H9 (cell line): ENCODE results near the gene FOXJ3. TPM values are rescaled to one million over a fixed set of nuclear protein-coding genes. Genes with fewer than 3 reads are reported as not detected.

Source experiments
- DNase-seq: peaks from one replicate; pipeline ENCODE4 v3.0.0-alpha.2; 2017
- H2AFZ ChIP-seq: one replicate; pipeline ENCODE4 v1.6.1; 2013; ENCODE audit warnings: mild to moderate bottlenecking, low read length, control low read depth, moderate library complexity
- H2AK5ac ChIP-seq: 2 replicates; pipeline ENCODE4 v1.6.1; 2013; ENCODE audit warnings: low read length, control low read depth, mixed read lengths; ENCODE audit not compliant: insufficient read length
- H2BK120ac ChIP-seq: one replicate; pipeline ENCODE4 v1.6.1; 2013; ENCODE audit warnings: low read depth, mild to moderate bottlenecking, low read length, control low read depth, inconsistent platforms; ENCODE audit not compliant: poor library complexity, severe bottlenecking
- H2BK12ac ChIP-seq: 2 replicates; pipeline ENCODE4 v1.6.1; 2013; ENCODE audit warnings: low read length, control low read depth, mixed read lengths, low read depth; ENCODE audit not compliant: insufficient read length
- H2BK15ac ChIP-seq: 2 replicates; pipeline ENCODE4 v1.6.1; 2013; ENCODE audit warnings: low read depth, low read length, control low read depth
- H2BK20ac ChIP-seq: one replicate; pipeline ENCODE4 v1.6.1; 2013; ENCODE audit warnings: low read depth, mild to moderate bottlenecking, low read length, control low read depth, inconsistent platforms; ENCODE audit not compliant: poor library complexity, severe bottlenecking
- H2BK5ac ChIP-seq: 2 replicates; pipeline ENCODE4 v1.6.1; 2013; ENCODE audit warnings: low read length, control low read depth, mixed read lengths; ENCODE audit not compliant: insufficient read length
- H3K14ac ChIP-seq: 2 replicates; pipeline ENCODE4 v1.6.1; 2013; ENCODE audit warnings: low read length, control low read depth; ENCODE audit not compliant: insufficient read depth
- H3K18ac ChIP-seq: 2 replicates; pipeline ENCODE4 v1.6.1; 2013; ENCODE audit warnings: low read depth, mild to moderate bottlenecking, mixed read lengths, low read length, control low read depth; ENCODE audit not compliant: insufficient read length
- H3K23ac ChIP-seq: 2 replicates; pipeline ENCODE4 v1.6.1; 2013; ENCODE audit warnings: low read length, control low read depth, mixed read lengths, low read depth; ENCODE audit not compliant: insufficient read length
- H3K23me2 ChIP-seq: 2 replicates; pipeline ENCODE4 v1.6.1; 2013; ENCODE audit warnings: low read depth, mild to moderate bottlenecking, mixed read lengths, low read length, control low read depth; ENCODE audit not compliant: insufficient read length, poor library complexity, severe bottlenecking
- H3K27ac ChIP-seq: 2 replicates; pipeline ENCODE4 v1.5.1; 2013; ENCODE audit warnings: low read length, control low read depth, mixed read lengths, low read depth; ENCODE audit not compliant: insufficient read length
- H3K27me3 ChIP-seq: 2 replicates; pipeline ENCODE4 v1.6.1; 2013; ENCODE audit warnings: low read length, control low read depth, inconsistent platforms; ENCODE audit not compliant: insufficient read depth
- H3K4ac ChIP-seq: 2 replicates; pipeline ENCODE4 v1.6.1; 2013; ENCODE audit warnings: low read depth, mild to moderate bottlenecking, control low read depth, inconsistent platforms, low read length, moderate library complexity
- H3K4me1 ChIP-seq: 2 replicates; pipeline ENCODE4 v1.6.1; 2013; ENCODE audit warnings: low read length, control low read depth, inconsistent platforms; ENCODE audit not compliant: insufficient read depth
- H3K4me2 ChIP-seq: 2 replicates; pipeline ENCODE4 v1.6.1; 2013; ENCODE audit warnings: low read length, control low read depth, mixed read lengths; ENCODE audit not compliant: insufficient read length, insufficient read depth
- H3K56ac ChIP-seq: 2 replicates; pipeline ENCODE4 v1.6.1; 2013; ENCODE audit warnings: low read depth, mild to moderate bottlenecking, mixed read lengths, low read length, control low read depth; ENCODE audit not compliant: insufficient read length
- H3K79me1 ChIP-seq: 2 replicates; pipeline ENCODE4 v1.6.1; 2013; ENCODE audit warnings: low read depth, mild to moderate bottlenecking, moderate library complexity, low read length, control low read depth, inconsistent platforms; ENCODE audit not compliant: insufficient read depth, poor library complexity, severe bottlenecking
- H3K79me2 ChIP-seq: 2 replicates; pipeline ENCODE4 v1.6.1; 2013; ENCODE audit warnings: low read length, control low read depth, inconsistent platforms; ENCODE audit not compliant: insufficient read depth
- H3K9ac ChIP-seq: 2 replicates; pipeline ENCODE4 v1.6.1; 2013; ENCODE audit warnings: low read length, control low read depth, mixed read lengths; ENCODE audit not compliant: insufficient read length; ENCODE audit errors: extremely low read depth
- H3K9me3 ChIP-seq: one replicate; pipeline ENCODE4 v1.6.1; 2013; ENCODE audit warnings: low read depth, low read length, inconsistent platforms; ENCODE audit not compliant: control insufficient read depth
- H3T11ph ChIP-seq: one replicate; pipeline ENCODE4 v1.6.1; 2013; ENCODE audit warnings: mild to moderate bottlenecking, low read length, control low read depth, inconsistent platforms
- H4K20me1 ChIP-seq: one replicate; pipeline ENCODE4 v1.6.1; 2013; ENCODE audit not compliant: control insufficient read depth, insufficient read length, insufficient read depth
- H4K5ac ChIP-seq: 2 replicates; pipeline ENCODE4 v1.6.1; 2013; ENCODE audit warnings: low read depth, mild to moderate bottlenecking, mixed read lengths, low read length, control low read depth; ENCODE audit not compliant: insufficient read length
- H4K8ac ChIP-seq: replicated peaks from 2 replicates; pipeline ENCODE4 v1.6.1; 2013; ENCODE audit warnings: low read length, control low read depth, mixed read lengths, low read depth; ENCODE audit not compliant: insufficient read length
- H4K91ac ChIP-seq: 2 replicates; pipeline ENCODE4 v1.6.1; 2013; ENCODE audit warnings: low read depth, mild to moderate bottlenecking, moderate library complexity, mixed read lengths, low read length, control low read depth; ENCODE audit not compliant: insufficient read length
- H3K27ac Mint-ChIP-seq, 3 experiments: 2 replicates in 2 of 3; 3 replicates in 1 of 3; pipeline ENCODE4 v1.8.0; 2020 to 2021; ENCODE audit warnings: mixed read lengths in 3 of 3, mild to moderate bottlenecking in 1 of 3, moderate library complexity in 1 of 3
- H3K27me3 Mint-ChIP-seq: 2 replicates; pipeline ENCODE4 v1.8.0; 2021; ENCODE audit warnings: low read depth, mild to moderate bottlenecking, moderate library complexity, mixed read lengths
- H3K36me3 Mint-ChIP-seq, 3 experiments: 2 replicates in 2 of 3; 3 replicates in 1 of 3; pipeline ENCODE4 v1.8.0; 2020 to 2021; ENCODE audit warnings: low read depth in 3 of 3, mixed read lengths in 3 of 3; ENCODE audit not compliant: insufficient read depth in 1 of 3
- H3K4me1 Mint-ChIP-seq, 2 experiments: 2 replicates each; pipeline ENCODE4 v1.8.0; 2020; ENCODE audit warnings: mixed read lengths in 2 of 2
- H3K4me3 Mint-ChIP-seq, 2 experiments: 2 replicates in 1 of 2; 3 replicates in 1 of 2; pipeline ENCODE4 v1.8.0; 2020 to 2021; ENCODE audit warnings: mild to moderate bottlenecking in 2 of 2, mixed read lengths in 2 of 2, moderate library complexity in 1 of 2
- H3K9me3 Mint-ChIP-seq, 2 experiments: 2 replicates in 1 of 2; 3 replicates in 1 of 2; pipeline ENCODE4 v1.8.0; 2020; ENCODE audit warnings: mild to moderate bottlenecking in 2 of 2, mixed read lengths in 2 of 2, moderate library complexity in 1 of 2
- CTCF ChIP-seq: fragments of 200-600 bp; sonication (generic); conservative IDR thresholded peaks from 3 replicates; pipeline ENCODE4 v1.8.0; 2021; ENCODE audit warnings: antibody characterized with exemption, mild to moderate bottlenecking
- WGBS: extraction: QIAGEN DNeasy Blood & Tissue Kit; methylation state at CpG from one replicate; pipeline ENCODE4 v1.1.7; 2013; ENCODE audit warnings: missing lambda C conversion rate, low lambda C conversion rate, mixed read lengths; ENCODE audit not compliant: insufficient read length; ENCODE audit errors: extremely low coverage; 5-methylcytosine and 5-hydroxymethylcytosine counted together
- total RNA-seq: library from RNA; stranded (reverse); gene quantifications from 2 replicates; pipeline ENCODE4 v1.2.1, GENCODE V29; 2021

FOXJ3 gene
- total RNA-seq, 1 experiment from 2014 or later = 49.9 TPM

GRCh38 chr1:42369471-42369870 is 34.4 kb upstream of the FOXJ3 start:
- H3K27ac Mint-ChIP-seq = no peak overlapping the region
- Histone ChIP-seq H3K79me1 (no peaks in the 10 kb centered on the region), H3K27ac (no peak overlapping the region), H3K79me2 (no peaks in the 10 kb centered on the region), H2BK5ac (no peak overlapping the region), H3K9me3 (no peaks in the 10 kb centered on the region), H3K9ac (no peak overlapping the region), H3T11ph (no peak overlapping the region), H3K4ac (no peak overlapping the region), H2BK15ac (no peak overlapping the region), H4K5ac (no peak overlapping the region), H3K27me3 (no peaks in the 10 kb centered on the region), H2BK12ac (no peak overlapping the region), H2BK20ac (no peak overlapping the region), H4K8ac (no peak overlapping the region), H2BK120ac (no peak overlapping the region), H3K23ac (no peak overlapping the region), H3K18ac (no peak overlapping the region), H2AFZ (no peak overlapping the region), H3K4me1 (no peaks in the 10 kb centered on the region), H4K20me1 (no peaks in the 10 kb centered on the region), H4K91ac (no peak overlapping the region), H3K56ac (no peak overlapping the region), H2AK5ac (no peak overlapping the region), H3K23me2 (no peaks in the 10 kb centered on the region), H3K4me2 (no peak overlapping the region), H3K14ac (no peak overlapping the region)
- no peak overlapping the region for H3K4me3 Mint-ChIP-seq
- TF ChIP-seq CTCF = no peak
- peaks cover 17% of the 10 kb centered on the region for H3K27me3 Mint-ChIP-seq
- no peak for DNase-seq
- H3K9me3 Mint-ChIP-seq = no peaks in the 10 kb centered on the region
- H3K36me3 Mint-ChIP-seq = no peaks in the 10 kb centered on the region
- no CpG with 5 or more reads among the region's 1 CpG for WGBS
- peaks cover 8% of the 10 kb centered on the region in 2 experiments; a peak in 1 of 4 replicates for H3K4me1 Mint-ChIP-seq
